Central memory CD8-positive, alpha-beta T cell (primary cell): ENCODE data around the gene NCAM1.

Source experiments
- ATAC-seq: fragments of 150-1000 bp; cut with Tn5 transposase; replicated peaks from 2 replicates; pipeline ENCODE4 v1.10.0; 2022; ENCODE audit warnings: mild to moderate bottlenecking, moderate FRiP score, moderate number of reproducible peaks; ENCODE audit not compliant: poor library complexity, severe bottlenecking; ENCODE audit errors: extremely low read depth
- DNase-seq, 2 donors: peaks; one replicate each; pipeline ENCODE4 v3.0.0; 2021; ENCODE audit warnings: low spot score in 2 of 2
- H3K27ac Mint-ChIP-seq: one replicate; pipeline ENCODE4 v1.8.0; 2022; ENCODE audit warnings: low read depth, mild to moderate bottlenecking, moderate library complexity, mixed read lengths
- H3K27me3 Mint-ChIP-seq: one replicate; pipeline ENCODE4 v1.8.0; 2022; ENCODE audit warnings: mixed read lengths
- H3K36me3 Mint-ChIP-seq: one replicate; pipeline ENCODE4 v1.8.0; 2022; ENCODE audit warnings: mild to moderate bottlenecking, moderate library complexity, mixed read lengths; ENCODE audit not compliant: insufficient read depth
- H3K4me1 Mint-ChIP-seq: one replicate; pipeline ENCODE4 v1.8.0; 2022; ENCODE audit warnings: mixed read lengths
- H3K4me3 Mint-ChIP-seq: one replicate; pipeline ENCODE4 v1.8.0; 2022; ENCODE audit warnings: mild to moderate bottlenecking, moderate library complexity, mixed read lengths
- H3K9me3 Mint-ChIP-seq: one replicate; pipeline ENCODE4 v1.8.0; 2022; ENCODE audit warnings: mixed read lengths

The NCAM1 gene

GRCh38 chr11:113083571-113083970 is 122.4 kb downstream of the NCAM1 start:
- Mint-ChIP-seq H3K4me1 (no peaks in the 10 kb centered on the region), H3K36me3 (no peaks in the 10 kb centered on the region), H3K4me3 (no peak overlapping the region), H3K27me3 (peaks cover 35% of the 10 kb centered on the region), H3K27ac (no peak overlapping the region), H3K9me3 (peaks cover 5% of the 10 kb centered on the region)
- DNase-seq, result no peak
- ATAC-seq, result no peak

DNA sequence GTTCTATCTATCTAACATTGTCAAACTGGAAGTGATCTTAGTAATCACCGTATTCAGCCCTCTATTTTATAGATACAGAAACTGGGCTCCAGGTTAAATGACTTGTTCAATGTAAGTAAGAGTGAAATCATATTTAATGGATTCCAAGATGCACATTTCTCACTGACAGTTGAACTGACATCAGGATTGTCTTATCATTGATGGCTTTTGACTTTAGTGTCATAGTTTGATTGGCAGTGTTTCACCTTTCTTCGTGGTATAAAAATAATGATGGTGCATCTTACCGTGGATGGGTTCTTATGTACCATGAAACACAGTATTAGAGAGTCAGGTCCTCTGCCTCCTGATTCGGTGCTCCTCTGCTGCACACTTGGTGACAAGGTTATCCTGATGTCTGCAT is 123.1 kb downstream of the NCAM1 start:
- ATAC-seq (no peak), DNase-seq (no peak)
- H3K4me1 Mint-ChIP-seq, result no peaks in the 10 kb centered on the region
- H3K4me3 Mint-ChIP-seq, result no peak overlapping the region
- no peaks in the 10 kb centered on the region for H3K36me3 Mint-ChIP-seq
- peaks cover 5% of the 10 kb centered on the region for H3K9me3 Mint-ChIP-seq
- no peak overlapping the region for H3K27ac Mint-ChIP-seq
- H3K27me3 Mint-ChIP-seq, result peaks cover 35% of the 10 kb centered on the region

- Mint-ChIP-seq H3K4me1 (no peaks in the 10 kb centered on the region), H3K4me3 (no peak overlapping the region), H3K27ac (no peak overlapping the region), H3K27me3 (peaks cover 35% of the 10 kb centered on the region), H3K9me3 (peaks cover 5% of the 10 kb centered on the region), H3K36me3 (no peaks in the 10 kb centered on the region)
- ATAC-seq (no peak), DNase-seq (no peak)
Measured at GRCh38 chr11:113085446-113085845, 124.2 kb downstream of the NCAM1 start.

- no peaks in the 10 kb centered on the region for H3K36me3 Mint-ChIP-seq
- H3K4me3 Mint-ChIP-seq, result no peak overlapping the region
- no peak for DNase-seq
- H3K4me1 Mint-ChIP-seq, result no peaks in the 10 kb centered on the region
- no peak for ATAC-seq
- peaks cover 5% of the 10 kb centered on the region for H3K9me3 Mint-ChIP-seq
- H3K27me3 Mint-ChIP-seq, result peaks cover 33% of the 10 kb centered on the region
- no peak overlapping the region for H3K27ac Mint-ChIP-seq
Measured at GRCh38 chr11:113087706-113088105, 126.5 kb downstream of the NCAM1 start.

GRCh38 chr11:113090716-113091480 is 129.7 kb downstream of the NCAM1 start:
- no peak overlapping the region for H3K27ac Mint-ChIP-seq
- H3K9me3 Mint-ChIP-seq, result no peaks in the 10 kb centered on the region
- no peak overlapping the region for H3K4me3 Mint-ChIP-seq
- no peaks in the 10 kb centered on the region for H3K4me1 Mint-ChIP-seq
- DNase-seq, result no peak
- ATAC-seq, result no peak
- no peaks in the 10 kb centered on the region for H3K36me3 Mint-ChIP-seq
- H3K27me3 Mint-ChIP-seq, result peaks cover 13% of the 10 kb centered on the region

- ATAC-seq, result no peak
- H3K27ac Mint-ChIP-seq, result no peak overlapping the region
Measured at GRCh38 chr11:113091481-113091780, 130.2 kb downstream of the NCAM1 start.

DNA sequence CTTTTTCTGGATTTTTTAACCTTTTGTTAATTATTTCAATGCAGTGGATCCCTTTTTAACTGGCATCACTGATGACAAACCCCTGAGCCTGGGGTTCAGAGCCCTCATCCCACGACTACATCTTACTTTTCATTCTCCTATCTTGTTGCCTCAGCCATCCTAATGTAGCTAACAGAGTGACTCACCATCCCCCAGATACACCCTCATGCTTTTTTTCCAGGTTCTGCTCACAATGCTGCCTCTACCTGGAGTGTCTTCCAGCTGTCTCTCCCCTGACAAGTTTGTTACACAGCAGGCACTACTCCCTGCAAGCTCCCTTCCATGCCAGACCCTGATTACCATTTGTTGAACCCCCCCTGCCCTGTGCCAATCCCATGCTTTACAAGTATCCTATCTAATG is 135.4 kb downstream of the NCAM1 start:
- Mint-ChIP-seq H3K4me3 (no peak overlapping the region), H3K27ac (no peak overlapping the region), H3K27me3 (no peaks in the 10 kb centered on the region), H3K36me3 (no peaks in the 10 kb centered on the region), H3K9me3 (no peaks in the 10 kb centered on the region), H3K4me1 (no peaks in the 10 kb centered on the region)
- no peak for DNase-seq
- ATAC-seq, result no peak

More at GRCh38 chr11:113091481-113091780, 130.2 kb downstream of the NCAM1 start:
- no peaks in the 10 kb centered on the region for H3K9me3 Mint-ChIP-seq
- H3K4me1 Mint-ChIP-seq, result no peaks in the 10 kb centered on the region
- no peaks in the 10 kb centered on the region for H3K36me3 Mint-ChIP-seq
- no peak for DNase-seq
- H3K4me3 Mint-ChIP-seq, result no peak overlapping the region
- peaks cover 7% of the 10 kb centered on the region for H3K27me3 Mint-ChIP-seq

GRCh38 chr11:113103932-113104690 is 142.9 kb downstream of the NCAM1 start:
- Mint-ChIP-seq H3K4me3 (no peak overlapping the region), H3K27ac (no peak overlapping the region), H3K36me3 (no peaks in the 10 kb centered on the region), H3K27me3 (peaks cover 1% of the 10 kb centered on the region), H3K9me3 (no peaks in the 10 kb centered on the region), H3K4me1 (no peaks in the 10 kb centered on the region)
- no peak for ATAC-seq
- DNase-seq, result no peak

DNA sequence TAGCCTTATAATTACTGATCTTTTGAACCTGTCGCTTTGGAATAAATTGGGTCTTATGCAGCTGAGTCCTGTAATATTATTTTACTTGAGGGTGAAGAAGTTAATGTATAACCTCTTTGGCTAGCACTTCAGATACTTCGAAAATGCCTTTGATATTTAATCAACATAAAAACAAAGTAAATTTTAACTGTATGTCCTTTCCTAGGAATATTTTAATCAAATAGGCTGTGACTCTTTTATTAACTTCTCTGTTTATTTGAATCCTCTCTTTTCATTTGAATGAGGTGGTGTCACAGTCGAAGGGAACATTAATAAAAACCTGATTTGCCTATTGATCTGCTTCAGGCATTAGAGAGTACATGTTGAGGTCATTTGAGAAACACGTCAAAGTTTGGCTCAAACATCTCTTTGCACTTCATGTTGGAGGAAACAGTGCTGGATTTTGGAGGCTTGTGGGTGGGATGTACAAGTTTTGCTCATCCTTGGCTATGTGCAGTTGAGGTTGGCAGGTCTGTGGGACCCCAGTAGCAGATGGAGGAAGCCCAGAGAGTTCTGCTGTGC is 143.6 kb downstream of the NCAM1 start:
- H3K4me3 Mint-ChIP-seq, result no peak overlapping the region
- H3K4me1 Mint-ChIP-seq, result no peaks in the 10 kb centered on the region
- no peaks in the 10 kb centered on the region for H3K36me3 Mint-ChIP-seq
- H3K27me3 Mint-ChIP-seq, result peaks cover 8% of the 10 kb centered on the region
- DNase-seq (no peak), ATAC-seq (no peak)
- no peaks in the 10 kb centered on the region for H3K9me3 Mint-ChIP-seq
- H3K27ac Mint-ChIP-seq, result no peak overlapping the region

- no peaks in the 10 kb centered on the region for H3K4me1 Mint-ChIP-seq
- DNase-seq (no peak), ATAC-seq (no peak)
- H3K36me3 Mint-ChIP-seq, result no peaks in the 10 kb centered on the region
- H3K4me3 Mint-ChIP-seq, result no peak overlapping the region
- H3K27me3 Mint-ChIP-seq, result peaks cover 13% of the 10 kb centered on the region
- H3K27ac Mint-ChIP-seq, result no peak overlapping the region
- no peaks in the 10 kb centered on the region for H3K9me3 Mint-ChIP-seq
Measured at GRCh38 chr11:113105592-113105991, 144.4 kb downstream of the NCAM1 start.

DNA sequence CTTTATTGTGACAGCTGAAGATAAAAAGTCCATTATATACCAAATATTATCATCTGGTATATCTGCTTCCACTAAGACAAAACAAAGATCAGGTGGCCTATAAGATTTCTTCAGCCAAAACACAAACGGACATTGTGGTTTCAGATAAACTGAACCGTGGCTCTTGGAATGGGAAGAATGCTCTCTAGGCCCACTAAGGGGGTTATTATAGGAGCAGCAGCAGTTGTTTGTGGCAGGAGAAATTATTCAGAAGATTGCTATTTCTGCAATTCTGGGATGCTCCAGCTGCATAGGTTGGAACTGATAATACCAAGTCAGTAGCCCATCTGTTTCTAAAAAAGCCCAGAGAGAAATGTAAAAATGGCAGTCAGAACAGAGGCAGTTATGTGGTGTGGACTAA is 145.3 kb downstream of the NCAM1 start:
- no peak overlapping the region for H3K27ac Mint-ChIP-seq
- H3K27me3 Mint-ChIP-seq, result peaks cover 13% of the 10 kb centered on the region
- no peak overlapping the region for H3K4me3 Mint-ChIP-seq
- H3K4me1 Mint-ChIP-seq, result no peaks in the 10 kb centered on the region
- ATAC-seq (no peak), DNase-seq (no peak)
- peaks cover 2% of the 10 kb centered on the region for H3K36me3 Mint-ChIP-seq
- H3K9me3 Mint-ChIP-seq, result no peaks in the 10 kb centered on the region

DNA sequence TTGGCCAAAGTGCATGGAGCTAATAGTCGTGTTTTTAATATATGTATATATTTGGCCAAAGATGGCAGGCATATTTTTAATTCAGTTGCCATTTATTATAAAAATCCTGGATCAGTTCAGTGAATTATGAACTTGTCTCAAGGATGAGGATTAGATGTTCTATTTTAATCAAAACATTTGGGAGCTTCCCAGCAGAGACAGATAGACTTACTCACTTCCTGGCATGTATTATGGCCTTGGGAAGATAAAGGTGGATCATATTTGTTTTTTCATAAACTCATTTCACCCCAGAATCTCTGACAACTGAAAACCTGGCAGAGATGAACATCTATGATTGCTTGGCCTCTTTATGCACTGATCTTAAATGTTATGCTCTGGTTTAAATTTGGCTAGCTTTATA is 148.8 kb downstream of the NCAM1 start:
- no peak for ATAC-seq
- Mint-ChIP-seq H3K4me3 (no peak overlapping the region), H3K27me3 (peaks cover 25% of the 10 kb centered on the region), H3K36me3 (peaks cover 2% of the 10 kb centered on the region), H3K9me3 (no peaks in the 10 kb centered on the region), H3K4me1 (no peaks in the 10 kb centered on the region), H3K27ac (no peak overlapping the region)
- no peak for DNase-seq

DNA sequence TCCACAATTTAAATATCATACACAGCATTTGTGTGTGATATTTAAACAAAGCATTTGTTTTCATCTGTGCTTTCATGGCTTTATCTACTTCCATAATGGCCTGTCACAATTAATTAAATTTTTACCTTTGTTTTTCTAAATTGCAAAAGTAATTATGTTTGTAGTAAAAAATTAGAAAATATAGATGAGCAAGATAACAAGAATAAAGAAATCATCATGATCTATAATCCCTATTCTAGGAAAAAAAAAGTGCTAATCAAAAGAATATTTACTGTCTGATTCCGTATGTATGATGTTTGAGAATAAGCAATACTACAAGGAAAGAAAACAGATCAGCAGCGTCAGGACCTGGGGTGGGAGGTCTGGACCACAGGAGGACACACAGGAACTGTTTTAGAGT is 149.9 kb downstream of the NCAM1 start:
- Mint-ChIP-seq H3K27me3 (peaks cover 31% of the 10 kb centered on the region), H3K4me3 (no peak overlapping the region), H3K27ac (no peak overlapping the region), H3K4me1 (no peaks in the 10 kb centered on the region), H3K36me3 (peaks cover 2% of the 10 kb centered on the region), H3K9me3 (no peaks in the 10 kb centered on the region)
- DNase-seq (no peak), ATAC-seq (no peak)
